ENCODE data around the gene KMT2B. TPM values are rescaled to one million over a fixed set of nuclear protein-coding genes. Genes with fewer than 3 reads are reported as not detected.

KMT2B gene
- total and polyA plus RNA-seq, 2 of the 8 experiments (the other 6 are each of a cell fraction or from before 2014, with no cell fraction given) = 26.7 to 38.6 TPM

- FAIRE-seq = no peak
Measured at GRCh38 chr19:35785339-35785627, 67.5 kb downstream of the KMT2B start.

More at GRCh38 chr19:35785339-35785627, 67.5 kb downstream of the KMT2B start:
- H2BK15ac ChIP-seq (ENCODE audit: low read length) = peak overlapping the region; percentile 95; the same call in 1 of the 2 replicates
- H2BK20ac ChIP-seq (ENCODE audit: low read length) = no peak overlapping the region
- H3K4me3 ChIP-seq (ENCODE audit: extremely low read depth in 1 of 4, insufficient read depth in 2 of 4, low read depth in 3 of 4, low read length in 4 of 4) = peak overlapping the region; percentile 42 to 72 (median 66)
- H2BK5ac ChIP-seq (ENCODE audit: low read depth, low read length) = no peak overlapping the region
- H3K56ac ChIP-seq (replicated peaks; ENCODE audit: insufficient read length, low read depth, low read length) = no peak overlapping the region
- H3K36me3 ChIP-seq (ENCODE audit: control insufficient read depth in 2 of 4, insufficient read depth in 4 of 4, low read length in 3 of 4) = no peaks in the 10 kb centered on the region
- H3K23ac ChIP-seq (ENCODE audit: insufficient read length) = no peak overlapping the region
- no peaks in the 10 kb centered on the region; a peak in 1 of 7 replicates for H3K27me3 ChIP-seq (replicated peaks in 1 of 4; ENCODE audit: control insufficient read depth in 3 of 4, extremely low read depth in 1 of 4, insufficient read depth in 3 of 4, low read length in 3 of 4)
- no peak for DNase-seq (ENCODE audit: low read depth in 1 of 2, low spot score in 2 of 2)
- H2BK12ac ChIP-seq (ENCODE audit: low read depth, low read length) = no peak overlapping the region
- peak overlapping the region; percentile 87 for H3K18ac ChIP-seq (ENCODE audit: extremely low read depth, low read length)
- no peak overlapping the region for H2BK120ac ChIP-seq (replicated peaks; ENCODE audit: low read depth, low read length)
- H4K5ac ChIP-seq (ENCODE audit: insufficient read length, low read depth, low read length) = no peak overlapping the region
- H3K9me3 ChIP-seq (ENCODE audit: insufficient read depth in 2 of 2, low read depth in 1 of 2, low read length in 1 of 2) = no peaks in the 10 kb centered on the region
- 24% methylated on average over 10 of the region's 10 CpGs; no CpG with 5 or more reads in 1 of the 2 experiments for WGBS, 2 experiments (ENCODE audit: extremely low coverage in 1 of 2, insufficient coverage in 1 of 2, insufficient read length in 1 of 2, insufficient replicate concordance in 2 of 2, low coverage in 1 of 2, low lambda C conversion rate in 2 of 2, missing lambda C conversion rate in 1 of 2)
- peak overlapping the region; percentile 81; the same call in 1 of the 2 replicates for H4K8ac ChIP-seq (ENCODE audit: extremely low read depth, insufficient read depth, low read length)
- no peaks in the 10 kb centered on the region for H3K79me2 ChIP-seq (ENCODE audit: control insufficient read depth in 1 of 2, insufficient read depth in 2 of 2, low read length in 2 of 2)
- H4K91ac ChIP-seq (replicated peaks; ENCODE audit: insufficient read length, low read length) = no peak overlapping the region
- H3K27ac ChIP-seq (ENCODE audit: low read depth, low read length) = no peak overlapping the region
- H3K4ac ChIP-seq (replicated peaks; ENCODE audit: insufficient read length, low read depth, low read length) = no peak overlapping the region
- H2AFZ ChIP-seq (ENCODE audit: low read length) = no peak overlapping the region
- ChIA-PET CTCF (ENCODE audit: partially characterized antibody) (interaction anchor here (0.6 to 1.5 kb wide), 8 partner anchors 16 to 125 kb away, joined by 3 to 5 read pairs (median 3); no protein-coding TSS in a partner anchor), POLR2A (ENCODE audit: partially characterized antibody) (interaction anchor here (1.0 to 1.8 kb wide), 3 partner anchors 40 to 45 kb away, joined by 3 to 7 read pairs (median 4); partner anchors contain the start of genes PSENEN and U2AF1L4)
- no peak overlapping the region for H3K9ac ChIP-seq (replicated peaks in 1 of 4; ENCODE audit: extremely low read depth in 1 of 4, low read depth in 3 of 4, low read length in 3 of 4)
- peak overlapping the region; percentile 67 to 85 for H3K4me2 ChIP-seq (ENCODE audit: insufficient read depth in 1 of 2, low read depth in 2 of 2, low read length in 2 of 2)
- TF ChIP-seq CREB1 (IDR thresholded peaks at IDR 0.05) = 0 out of 2 replicates have a peak, but pooled peaks have one; percentile 15
- TF ChIP-seq SP1 (IDR thresholded peaks at IDR 0.05; ENCODE audit: low read depth, low read length) = no peak
- peaks cover 3 to 12% of the 10 kb centered on the region in 2 experiments for H4K20me1 ChIP-seq (replicated peaks in 1 of 2; ENCODE audit: control insufficient read depth in 1 of 2, insufficient read depth in 2 of 2, low read length in 2 of 2)
- H3K79me1 ChIP-seq (ENCODE audit: low read depth, low read length) = no peaks in the 10 kb centered on the region
- peaks cover 11% of the 10 kb centered on the region for H3K23me2 ChIP-seq (ENCODE audit: low read depth, low read length)
- H3K14ac ChIP-seq (ENCODE audit: insufficient read length) = no peak overlapping the region
- H3K4me1 ChIP-seq (replicated peaks in 1 of 4; ENCODE audit: control insufficient read depth in 3 of 4, insufficient read depth in 4 of 4, low read length in 3 of 4) = peaks cover 0 to 12% (median 4%) of the 10 kb centered on the region in 4 experiments; a peak in 6 of 7 replicates
- no peak overlapping the region for H2AK5ac ChIP-seq (ENCODE audit: low read depth, low read length)

Measured in H1 (cell line).